Vagina (tissue), 2 donors: ENCODE results near the gene BRD7. TPM values are rescaled to one million over a fixed set of nuclear protein-coding genes. Genes with fewer than 3 reads are reported as not detected.

Experiments used
- DNase-seq, 2 donors: peaks; one replicate each; pipeline ENCODE4 v3.0.0-alpha.2; 2017; ENCODE audit errors: extremely low spot score in 2 of 2
- H3K27ac ChIP-seq: fragments of 200-600 bp; sonication (generic); one replicate; pipeline ENCODE4 v1.5.1; 2019
- H3K27me3 ChIP-seq: fragments of 200-600 bp; sonication (generic); one replicate; pipeline ENCODE4 v1.5.1; 2019
- H3K36me3 ChIP-seq, 2 donors: fragments of 200-600 bp; sonication (generic); one replicate each; pipeline ENCODE4 v1.5.1; 2017 to 2019
- H3K4me1 ChIP-seq: fragments of 200-600 bp; sonication (generic); one replicate; pipeline ENCODE4 v1.5.1; 2019
- H3K4me3 ChIP-seq, 2 donors: fragments of 200-600 bp; sonication (generic); 1 replicate in 1 of 2; 2 replicates in 1 of 2; pipeline ENCODE4 v1.5.1; 2016 to 2019
- H3K9me3 ChIP-seq: fragments of 200-600 bp; sonication (generic); one replicate; pipeline ENCODE4 v1.5.1; 2019
- CTCF ChIP-seq, 3 experiments: fragments of 450-650 bp in 2 of 3; fragments of 200-600 bp in 1 of 3; sonication (generic) in 1 of 3; IDR thresholded peaks; one replicate each; pipeline ENCODE4 v1.5.1; 2017 to 2019; ENCODE audit warnings: antibody characterized with exemption in 3 of 3, mild to moderate bottlenecking in 2 of 3, moderate library complexity in 2 of 3
- POLR2A ChIP-seq, 2 donors: fragments of 450-650 bp; IDR thresholded peaks; one replicate each; pipeline ENCODE4 v1.6.1; 2017; ENCODE audit warnings: antibody characterized with exemption in 2 of 2, mild to moderate bottlenecking in 2 of 2, moderate library complexity in 2 of 2
- POLR2AphosphoS5 ChIP-seq, 2 donors: sonication (generic); formaldehyde crosslinking; IDR thresholded peaks; one replicate each; pipeline ENCODE4 v1.9.0; 2017; ENCODE audit warnings: antibody characterized with exemption in 2 of 2, mild to moderate bottlenecking in 2 of 2, low read depth in 1 of 2; ENCODE audit not compliant: insufficient read depth in 1 of 2
- intact Hi-C: fragments of 100-400 bp; cut with DNase I; formaldehyde crosslinking; loops from one replicate; pipeline ENCODE4 v1.15.1; 2023
- total RNA-seq: library from RNA; depleted of rRNA; stranded (reverse); fragments of >200 nt; gene quantifications from one replicate; pipeline ENCODE4 v1.2.3, GENCODE V29; 2016

BRD7 gene
- total RNA-seq, 1 donor from 2014 or later = 49.6 TPM

GRCh38 chr16:50372611-50373344 is 4.0 kb upstream of the BRD7 start:
- Histone ChIP-seq H3K27ac (no peak overlapping the region), H3K27me3 (no peaks in the 10 kb centered on the region), H3K4me3 (no peak overlapping the region), H3K9me3 (no peaks in the 10 kb centered on the region), H3K36me3 (no peaks in the 10 kb centered on the region), H3K4me1 (peaks cover 2% of the 10 kb centered on the region)
- intact Hi-C loops = loop anchor here (10.0 kb wide), 2 partner anchors 252 to 292 kb away; no protein-coding TSS in a partner anchor
- DNase-seq = no peak
- no peak for TF ChIP-seq POLR2AphosphoS5 (IDR thresholded peaks at IDR 0.05; ENCODE audit: insufficient read depth in 1 of 2, low read depth in 1 of 2)
- TF ChIP-seq CTCF (IDR thresholded peaks at IDR 0.05) = no peak
- no peak for TF ChIP-seq POLR2A (IDR thresholded peaks at IDR 0.05)

- no peaks in the 10 kb centered on the region for H3K9me3 ChIP-seq
- H3K36me3 ChIP-seq = no peaks in the 10 kb centered on the region
- peaks cover 9% of the 10 kb centered on the region for H3K4me1 ChIP-seq
- intact Hi-C loops = loop anchor here (10.0 kb wide), 2 partner anchors 253 to 293 kb away; no protein-coding TSS in a partner anchor
- H3K27me3 ChIP-seq = no peaks in the 10 kb centered on the region
- no peak overlapping the region for H3K27ac ChIP-seq
- DNase-seq = no peak
- TF ChIP-seq POLR2A (IDR thresholded peaks at IDR 0.05) (no peak), CTCF (IDR thresholded peaks at IDR 0.05) (no peak), POLR2AphosphoS5 (IDR thresholded peaks at IDR 0.05; ENCODE audit: insufficient read depth in 1 of 2, low read depth in 1 of 2) (no peak)
- H3K4me3 ChIP-seq = no peak overlapping the region
Observed at GRCh38 chr16:50371936-50372595, 3.3 kb upstream of the BRD7 start.

- no peaks in the 10 kb centered on the region for H3K36me3 ChIP-seq
- no peak overlapping the region for H3K4me3 ChIP-seq
- intact Hi-C loops = loop anchor here (10.0 kb wide), 2 partner anchors 254 to 294 kb away; no protein-coding TSS in a partner anchor
- no peaks in the 10 kb centered on the region for H3K9me3 ChIP-seq
- DNase-seq = no peak
- no peak overlapping the region for H3K27ac ChIP-seq
- TF ChIP-seq POLR2AphosphoS5 (IDR thresholded peaks at IDR 0.05; ENCODE audit: insufficient read depth in 1 of 2, low read depth in 1 of 2) = no peak
- H3K27me3 ChIP-seq = no peaks in the 10 kb centered on the region
- peaks cover 18% of the 10 kb centered on the region for H3K4me1 ChIP-seq
Observed at GRCh38 chr16:50371036-50371716, 2.4 kb upstream of the BRD7 start.

GRCh38 chr16:50369133-50369804 is 481 bp upstream of the BRD7 start:
- H3K9me3 ChIP-seq = no peaks in the 10 kb centered on the region
- H3K27ac ChIP-seq = no peak overlapping the region
- no peaks in the 10 kb centered on the region for H3K27me3 ChIP-seq
- H3K36me3 ChIP-seq = no peaks in the 10 kb centered on the region
- H3K4me1 ChIP-seq = peaks cover 28% of the 10 kb centered on the region
- H3K4me3 ChIP-seq = peak overlapping the region; percentile 93 to 96
- DNase-seq = no peak
- no peak for TF ChIP-seq POLR2AphosphoS5 (IDR thresholded peaks at IDR 0.05; ENCODE audit: insufficient read depth in 1 of 2, low read depth in 1 of 2)
- TF ChIP-seq CTCF (IDR thresholded peaks at IDR 0.05) = no peak
- no peak for TF ChIP-seq POLR2A (IDR thresholded peaks at IDR 0.05)
- intact Hi-C loops = no loop called here

GRCh38 chr16:50367777-50368409 is 895 bp downstream of the BRD7 start:
- intact Hi-C loops = no loop called here
- peaks cover 35% of the 10 kb centered on the region for H3K4me1 ChIP-seq

More at GRCh38 chr16:50367777-50368409, 895 bp downstream of the BRD7 start:
- TF ChIP-seq POLR2AphosphoS5 (IDR thresholded peaks at IDR 0.05; ENCODE audit: insufficient read depth in 1 of 2, low read depth in 1 of 2) (no peak), CTCF (IDR thresholded peaks at IDR 0.05) (no peak), POLR2A (IDR thresholded peaks at IDR 0.05) (no peak)
- Histone ChIP-seq H3K27me3 (no peaks in the 10 kb centered on the region), H3K9me3 (no peaks in the 10 kb centered on the region), H3K36me3 (peaks cover 0 to 8% of the 10 kb centered on the region in 2 donors), H3K27ac (peak overlapping the region; percentile 83), H3K4me3 (peak overlapping the region; percentile 93 to 96)
- no peak for DNase-seq
